GM21717 (cell line): ENCODE data around the gene ATXN7.

Experiments
- ATAC-seq: cut with Tn5 transposase; IDR thresholded peaks from one replicate; pipeline ENCODE4 v1.9.1; 2021; ENCODE audit warnings: mild to moderate bottlenecking, moderate library complexity; ENCODE audit not compliant: unreplicated experiment

The ATXN7 gene, protein sequence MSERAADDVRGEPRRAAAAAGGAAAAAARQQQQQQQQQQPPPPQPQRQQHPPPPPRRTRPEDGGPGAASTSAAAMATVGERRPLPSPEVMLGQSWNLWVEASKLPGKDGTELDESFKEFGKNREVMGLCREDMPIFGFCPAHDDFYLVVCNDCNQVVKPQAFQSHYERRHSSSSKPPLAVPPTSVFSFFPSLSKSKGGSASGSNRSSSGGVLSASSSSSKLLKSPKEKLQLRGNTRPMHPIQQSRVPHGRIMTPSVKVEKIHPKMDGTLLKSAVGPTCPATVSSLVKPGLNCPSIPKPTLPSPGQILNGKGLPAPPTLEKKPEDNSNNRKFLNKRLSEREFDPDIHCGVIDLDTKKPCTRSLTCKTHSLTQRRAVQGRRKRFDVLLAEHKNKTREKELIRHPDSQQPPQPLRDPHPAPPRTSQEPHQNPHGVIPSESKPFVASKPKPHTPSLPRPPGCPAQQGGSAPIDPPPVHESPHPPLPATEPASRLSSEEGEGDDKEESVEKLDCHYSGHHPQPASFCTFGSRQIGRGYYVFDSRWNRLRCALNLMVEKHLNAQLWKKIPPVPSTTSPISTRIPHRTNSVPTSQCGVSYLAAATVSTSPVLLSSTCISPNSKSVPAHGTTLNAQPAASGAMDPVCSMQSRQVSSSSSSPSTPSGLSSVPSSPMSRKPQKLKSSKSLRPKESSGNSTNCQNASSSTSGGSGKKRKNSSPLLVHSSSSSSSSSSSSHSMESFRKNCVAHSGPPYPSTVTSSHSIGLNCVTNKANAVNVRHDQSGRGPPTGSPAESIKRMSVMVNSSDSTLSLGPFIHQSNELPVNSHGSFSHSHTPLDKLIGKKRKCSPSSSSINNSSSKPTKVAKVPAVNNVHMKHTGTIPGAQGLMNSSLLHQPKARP

DNA sequence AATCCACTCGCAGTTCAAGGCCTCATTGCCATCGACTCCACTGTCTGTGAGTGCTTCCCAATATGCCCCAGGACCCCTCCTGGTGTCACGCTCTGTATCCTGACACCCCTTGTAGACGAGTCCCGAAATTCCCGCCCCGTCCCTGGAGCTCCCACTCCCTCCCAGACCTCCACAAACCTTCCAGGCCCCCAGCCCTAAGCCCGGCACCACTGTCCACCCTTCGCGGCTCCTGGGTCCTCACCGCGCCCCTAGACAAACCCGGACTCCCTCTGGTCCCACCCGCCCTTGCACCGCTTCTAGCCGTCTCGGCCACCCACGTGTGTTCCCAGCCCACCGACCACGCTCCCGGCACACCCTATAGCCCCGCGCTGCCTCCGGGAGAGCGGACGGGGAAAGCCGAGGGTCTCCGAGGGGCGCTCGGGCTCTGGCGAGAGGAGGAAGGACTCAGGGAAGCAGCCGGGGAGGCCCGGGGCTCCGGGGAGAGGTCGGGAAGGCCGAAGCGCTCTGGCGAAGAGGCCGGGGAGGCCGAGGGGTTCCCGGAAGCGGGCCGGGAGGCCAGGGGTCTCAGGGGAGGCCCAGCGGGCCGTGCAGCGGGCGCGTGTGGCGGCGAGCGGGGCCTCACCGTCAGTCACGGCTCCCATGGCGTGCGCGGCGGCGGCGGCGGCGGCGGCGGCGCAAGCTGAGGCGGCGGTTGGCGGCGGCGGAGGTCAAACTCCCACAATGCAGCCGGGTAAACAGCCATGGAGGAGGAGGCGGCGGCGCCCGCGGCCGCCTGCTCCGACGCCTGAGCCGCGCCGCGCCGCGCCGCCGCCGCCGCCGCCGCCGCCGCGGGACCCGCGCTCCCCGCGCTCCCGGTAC lies at the start of gene ATXN7, which contains the start of gene THOC7:
ATXN7 (plus strand) TSS at position 718 of the 858 bp plus-strand sequence. CDS start 48,732 bp downstream, outside the sequence.
THOC7 (minus strand) TSS at position 656 of the 858 bp plus-strand sequence; CDS start at position 641, 15 bp downstream.
- peak; percentile 70 for ATAC-seq

DNA sequence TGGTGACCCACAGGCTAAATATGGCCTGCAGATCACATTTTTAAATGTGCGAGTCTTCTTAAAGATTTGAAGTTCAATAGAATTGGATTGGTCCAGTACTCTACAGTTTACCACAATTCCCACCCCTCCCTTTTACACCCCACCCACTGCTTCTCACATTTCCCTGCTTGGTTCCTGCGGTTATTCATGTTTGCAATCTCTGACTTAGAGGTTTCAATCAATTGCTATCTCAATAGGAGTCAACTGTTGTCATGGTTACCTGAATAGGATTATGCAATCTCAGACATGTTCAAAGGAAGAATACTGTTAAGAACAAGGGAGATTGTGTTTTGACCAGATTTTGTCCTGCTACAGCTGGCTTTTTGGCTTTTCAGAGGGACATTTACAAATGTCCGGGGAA lies 49.4 kb upstream of the ATXN7 start:
- no peak for ATAC-seq

DNA sequence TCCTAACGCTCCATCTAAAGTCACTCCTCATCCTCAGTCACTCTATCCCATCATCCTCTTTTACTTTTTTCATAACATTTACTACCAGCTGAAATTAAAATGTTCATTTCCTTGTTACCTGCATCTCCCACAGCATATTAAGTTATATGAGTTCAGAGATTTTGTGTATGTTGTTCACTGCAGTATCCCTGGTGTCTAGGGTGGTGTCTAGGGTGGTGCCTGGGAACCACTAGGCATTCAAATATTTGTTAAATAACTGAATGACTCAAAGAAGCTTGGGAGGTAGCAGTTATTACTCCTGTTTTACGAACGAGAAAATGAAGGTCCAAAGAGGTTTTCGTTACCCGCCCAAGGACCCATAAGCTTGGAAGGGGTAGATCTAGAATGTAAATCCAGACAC lies 46.4 kb upstream of the ATXN7 start:
- no peak for ATAC-seq

DNA sequence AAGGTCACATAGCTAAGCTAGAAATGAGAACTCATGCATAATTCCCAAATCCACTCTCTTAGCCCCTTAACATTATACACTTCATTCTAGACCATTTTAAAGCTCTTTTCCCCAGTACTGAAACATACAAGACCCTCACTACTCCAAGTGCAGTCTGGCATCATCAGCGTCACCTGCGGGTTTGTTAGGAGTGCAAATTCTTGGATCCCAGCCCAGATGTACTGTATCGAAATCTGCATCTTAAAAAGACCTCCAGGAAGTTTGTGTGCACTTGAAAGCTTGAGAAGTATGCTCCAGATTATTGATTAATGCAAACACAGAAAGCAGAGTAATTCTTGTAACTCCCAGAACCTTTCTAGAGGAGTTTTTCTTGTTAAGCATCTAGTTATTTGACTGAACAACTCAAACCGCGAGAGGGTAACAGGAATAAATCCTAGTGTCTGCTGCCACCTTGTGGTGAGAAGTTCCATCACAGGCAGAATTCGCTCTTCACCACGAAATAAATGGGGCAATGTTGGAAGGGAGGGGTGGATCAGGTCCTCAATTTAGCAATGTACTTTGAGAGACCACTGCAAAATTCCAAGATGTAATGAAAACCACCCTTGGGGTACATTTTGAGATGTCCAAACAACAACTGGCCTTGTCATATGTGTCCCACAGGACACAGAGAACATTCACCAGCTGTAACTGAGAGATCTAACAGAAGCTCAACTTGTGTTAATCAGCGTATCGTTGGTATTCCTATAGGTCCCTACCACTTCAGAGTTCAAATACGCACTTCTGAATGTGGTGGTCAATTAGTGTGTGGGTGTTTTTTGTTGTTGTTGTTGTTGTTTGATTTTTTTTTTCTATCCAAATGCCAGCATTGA lies 45.2 kb upstream of the ATXN7 start:
- ATAC-seq = no peak

DNA sequence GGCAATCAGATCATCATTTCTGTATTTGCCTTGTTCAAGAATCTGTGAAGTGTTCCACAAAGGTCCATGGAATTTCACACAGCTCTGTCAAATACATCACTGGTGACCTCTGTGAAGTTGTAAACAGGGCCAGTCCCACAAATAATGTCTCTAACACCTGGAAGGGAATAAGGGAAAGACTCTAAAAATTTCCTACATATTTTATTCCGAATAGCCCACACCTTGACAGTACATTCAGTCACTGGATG lies 44.6 kb upstream of the ATXN7 start, which contains the start of gene C3orf49:
C3orf49 (plus strand) TSS at position 149 of the 248 bp plus-strand sequence. CDS start 173 bp downstream, outside the sequence.
- no peak for ATAC-seq

DNA sequence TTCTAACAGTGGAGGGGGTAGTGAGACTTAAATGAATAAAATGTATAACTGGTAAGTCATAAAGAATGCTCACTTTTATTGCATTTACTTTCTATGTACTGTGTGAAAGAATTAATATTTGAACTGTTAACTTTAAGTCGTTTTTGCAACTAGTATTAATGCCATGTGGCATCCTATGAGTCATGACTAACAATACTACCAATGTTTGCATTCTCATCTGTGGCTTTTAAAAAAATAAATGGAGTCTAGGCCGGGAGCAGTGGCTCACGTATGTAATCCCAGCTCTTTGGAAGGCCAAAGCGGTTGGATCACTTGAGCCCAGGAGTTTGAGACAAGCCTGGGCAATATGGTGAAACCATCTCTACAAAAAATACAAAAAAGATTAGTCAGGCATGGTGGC lies 39.4 kb upstream of the ATXN7 start:
- no peak for ATAC-seq

DNA sequence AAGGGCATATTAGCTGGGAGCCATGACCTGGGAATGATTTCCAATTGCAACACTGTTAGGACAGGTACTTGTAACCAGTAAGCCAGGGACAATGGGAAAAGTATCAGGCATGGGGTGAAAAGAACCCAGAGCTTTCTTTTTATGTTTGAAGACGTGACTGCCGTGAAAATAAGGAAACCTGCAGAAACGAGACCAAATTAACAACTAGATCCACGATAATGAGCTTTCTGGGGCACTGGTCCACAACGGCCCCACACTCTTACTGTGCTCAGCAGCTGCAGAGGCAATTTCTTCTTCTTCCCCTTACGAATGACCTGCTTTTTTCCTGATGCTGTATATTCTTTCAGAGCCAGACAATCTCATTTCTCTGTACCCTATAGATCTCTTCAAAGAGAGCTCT lies 33.1 kb upstream of the ATXN7 start:
- no peak for ATAC-seq

DNA sequence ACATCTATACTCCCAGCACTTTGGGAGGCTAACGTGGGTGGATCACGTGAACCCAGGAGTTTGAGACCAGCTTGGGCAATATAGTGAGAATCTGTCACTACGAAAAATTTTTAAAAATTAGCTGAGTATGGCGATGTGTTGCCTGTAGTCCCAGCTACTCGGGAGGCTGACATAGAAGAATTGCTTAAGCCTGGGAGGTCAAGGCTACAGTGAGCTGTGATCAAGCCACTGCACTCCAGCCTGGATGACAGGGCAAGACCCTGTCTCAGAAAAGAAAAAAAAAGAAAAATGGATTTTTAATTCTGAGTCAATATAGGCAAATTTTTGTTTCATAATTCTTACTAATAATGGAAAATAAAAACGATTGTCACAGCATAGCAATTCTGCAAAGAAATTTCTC lies 31.3 kb upstream of the ATXN7 start:
- no peak for ATAC-seq

DNA sequence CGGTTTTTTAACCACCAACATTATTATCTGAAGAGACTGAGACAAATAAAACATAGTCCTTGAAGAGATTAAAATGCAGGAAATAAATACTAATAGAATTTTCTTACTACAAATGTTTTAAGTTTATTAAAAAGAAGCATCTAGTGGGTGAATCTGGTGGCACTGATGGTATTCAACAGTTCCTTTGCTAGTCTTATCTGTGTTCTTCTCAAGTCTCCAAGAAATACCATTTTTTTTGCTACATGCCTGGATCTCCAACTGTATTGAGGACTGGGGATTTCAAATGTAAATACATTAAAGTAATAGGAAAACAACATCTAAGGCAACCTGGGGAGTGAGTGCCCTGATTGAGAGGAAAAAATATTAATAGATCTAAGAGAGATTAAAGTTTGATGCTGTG lies 22.0 kb upstream of the ATXN7 start:
- no peak for ATAC-seq

DNA sequence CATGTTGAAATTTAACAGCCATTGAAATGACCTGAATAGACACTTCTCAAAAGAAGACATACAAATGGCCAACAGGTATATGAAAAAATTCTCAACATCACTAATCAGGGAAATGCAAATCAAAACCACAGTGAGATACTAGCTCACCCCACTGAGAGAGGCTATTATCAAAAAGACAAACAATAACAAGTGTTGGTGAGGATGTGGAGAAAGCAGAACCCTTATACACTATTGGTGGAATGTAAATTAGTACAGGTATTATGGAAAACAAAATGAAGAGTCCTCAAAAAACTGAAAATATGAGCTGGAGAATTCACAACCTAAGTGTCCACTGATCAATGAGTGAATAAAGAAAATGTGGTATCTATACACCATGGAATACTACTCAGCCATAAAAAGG lies 21.5 kb upstream of the ATXN7 start:
- ATAC-seq = no peak

DNA sequence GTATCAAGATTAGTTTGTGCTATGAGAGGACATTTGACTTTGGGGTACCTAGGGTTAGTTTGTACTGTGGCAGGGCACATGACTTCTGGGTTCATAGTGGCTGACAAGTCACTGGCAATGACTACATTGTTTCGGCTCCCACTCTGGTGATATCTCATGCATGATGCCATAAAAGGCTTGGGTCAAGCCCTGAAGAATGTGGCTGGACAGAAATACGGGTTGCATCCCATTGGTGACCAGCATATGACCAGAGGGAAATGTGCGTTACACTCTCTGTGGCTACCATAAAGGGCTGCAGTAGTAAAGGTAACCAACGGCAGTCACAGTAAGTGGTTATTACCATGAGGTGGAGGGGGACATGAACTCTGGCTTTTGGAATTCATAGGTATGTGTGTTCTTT lies 18.5 kb upstream of the ATXN7 start:
- ATAC-seq = no peak

DNA sequence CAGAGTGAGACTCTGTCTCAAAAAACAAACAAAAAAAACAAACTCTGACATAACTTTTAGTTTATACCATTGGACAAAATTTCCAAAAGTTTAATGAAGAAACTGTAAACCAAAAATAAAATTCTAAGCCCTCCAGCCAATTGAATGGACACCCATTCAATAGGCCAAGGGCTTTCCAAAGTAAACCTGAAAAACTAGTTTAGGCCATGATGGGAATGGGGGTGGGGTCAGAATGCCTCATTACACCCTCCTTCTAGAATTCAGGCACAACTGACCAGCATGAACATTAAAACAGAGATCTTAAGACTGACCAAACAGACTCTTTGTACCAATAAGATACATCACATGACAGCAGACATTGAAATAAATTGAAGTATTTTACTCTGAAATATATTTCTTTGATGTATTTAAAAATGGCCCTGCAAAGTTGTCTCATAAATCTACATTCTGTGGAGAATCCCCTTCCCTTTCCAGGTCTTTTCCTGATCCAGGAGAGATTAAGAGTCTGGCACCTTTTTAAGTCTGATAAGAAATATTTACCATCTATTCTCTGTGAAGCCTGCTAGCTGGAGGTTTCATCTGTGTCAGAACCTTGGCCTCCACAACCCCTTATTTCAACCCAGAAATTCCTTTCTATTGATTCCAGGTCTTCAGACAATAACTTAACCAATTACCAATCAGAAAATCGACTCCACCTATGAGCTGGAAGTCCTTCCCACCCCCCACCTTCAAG lies 15.8 kb upstream of the ATXN7 start:
- ATAC-seq = no peak

DNA sequence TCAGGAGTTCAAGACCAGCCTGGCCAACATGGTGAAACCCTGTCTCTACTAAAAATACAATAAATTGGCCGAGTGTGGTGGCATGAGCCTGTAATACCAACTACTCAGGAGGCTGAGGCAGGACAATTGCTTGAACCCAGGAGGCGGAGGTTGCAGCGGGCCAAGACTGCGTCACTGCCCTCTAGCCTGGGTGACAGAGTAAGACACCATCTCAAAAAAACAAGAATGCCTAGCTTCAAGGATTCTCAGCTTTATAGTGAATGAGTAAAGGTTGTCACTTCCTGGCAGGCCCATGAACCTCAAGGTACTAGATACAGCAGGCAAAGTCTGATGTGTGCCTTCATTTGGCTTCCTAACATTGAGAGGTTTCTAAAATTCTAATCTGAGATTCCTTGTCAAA lies 14.5 kb upstream of the ATXN7 start:
- no peak for ATAC-seq

DNA sequence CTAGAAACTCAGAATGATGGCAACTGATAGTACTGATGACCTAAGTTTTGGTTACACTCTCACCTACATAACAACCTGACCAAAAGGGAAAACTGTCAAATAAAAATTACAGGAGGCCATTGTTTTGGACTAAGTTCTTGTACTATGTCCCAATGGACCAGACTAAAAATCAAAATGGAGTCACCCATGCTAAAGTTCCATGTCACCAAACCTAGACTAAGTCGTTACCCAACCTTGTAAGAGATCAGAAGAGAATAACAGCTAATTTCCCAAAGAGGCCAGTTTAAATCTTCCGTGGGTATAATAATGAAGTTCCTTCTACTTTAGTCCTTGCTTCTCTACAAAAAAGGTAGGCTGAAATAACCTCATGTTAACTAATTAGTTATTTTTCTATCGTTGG lies 12.4 kb upstream of the ATXN7 start:
- ATAC-seq = no peak

DNA sequence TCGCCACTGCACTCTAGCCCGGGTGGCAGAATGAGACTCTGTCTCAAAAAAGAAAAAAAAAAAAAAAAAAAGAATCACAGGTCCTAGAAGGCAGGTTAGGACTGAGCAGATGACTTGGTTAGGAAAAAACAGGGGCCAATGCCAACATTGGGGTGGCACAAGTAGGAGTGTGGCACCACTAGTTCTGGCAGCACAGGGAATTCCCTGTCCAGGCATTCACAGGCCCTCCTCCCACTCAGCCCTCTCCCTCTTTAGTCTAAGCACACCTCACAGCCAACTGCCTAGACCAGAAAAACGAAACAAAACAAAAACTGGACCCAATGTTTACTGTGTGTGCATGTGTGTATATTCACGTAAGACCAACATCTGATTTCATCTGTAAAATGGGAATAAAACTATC lies 10.6 kb upstream of the ATXN7 start:
- no peak for ATAC-seq

DNA sequence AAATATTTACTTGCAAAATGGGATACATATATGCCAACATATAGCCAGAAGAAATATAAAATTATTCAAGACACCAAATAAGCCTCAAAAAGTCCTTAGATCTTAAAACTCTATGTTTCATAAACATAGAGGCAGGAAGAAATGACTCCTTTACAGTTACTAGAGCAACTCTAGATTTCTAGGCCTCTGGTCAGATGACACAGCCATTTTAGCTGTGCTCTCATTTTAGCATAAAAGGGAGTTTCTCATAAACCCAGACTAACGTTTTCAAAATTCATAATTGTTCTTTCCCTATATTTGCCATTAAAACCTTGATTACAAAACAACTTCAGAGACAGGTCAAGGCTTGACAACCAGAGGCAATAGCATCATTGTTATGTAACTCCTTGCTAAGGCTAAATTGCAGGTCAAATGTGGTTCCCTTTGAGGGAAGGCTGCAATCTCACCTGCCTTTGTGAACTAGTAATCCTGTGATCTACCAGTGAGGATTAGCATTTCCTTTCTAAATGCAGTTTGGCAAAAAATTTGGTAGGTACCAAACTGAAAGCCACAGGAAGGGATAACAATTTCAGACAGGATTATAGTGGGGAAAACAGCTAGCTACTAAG lies 8.2 kb upstream of the ATXN7 start:
- ATAC-seq = no peak

DNA sequence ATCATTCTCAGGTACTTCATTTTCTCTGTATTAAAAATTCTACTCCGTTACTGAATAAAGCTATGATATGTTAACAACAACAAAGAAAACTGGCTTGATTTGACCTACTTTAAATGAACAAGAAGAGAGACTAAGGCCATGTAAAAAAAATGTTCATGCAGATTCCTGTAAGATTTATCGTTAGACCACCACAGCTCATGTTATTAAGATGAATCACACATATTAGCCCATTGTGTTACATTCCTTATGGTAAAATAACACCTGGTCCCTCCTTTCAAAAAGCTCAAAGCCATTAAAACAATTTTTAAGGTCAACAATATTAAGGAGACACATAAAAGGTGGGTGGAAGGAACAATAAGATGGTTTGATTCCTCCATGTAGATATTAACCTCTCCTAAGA lies 6.4 kb upstream of the ATXN7 start:
- ATAC-seq = no peak

DNA sequence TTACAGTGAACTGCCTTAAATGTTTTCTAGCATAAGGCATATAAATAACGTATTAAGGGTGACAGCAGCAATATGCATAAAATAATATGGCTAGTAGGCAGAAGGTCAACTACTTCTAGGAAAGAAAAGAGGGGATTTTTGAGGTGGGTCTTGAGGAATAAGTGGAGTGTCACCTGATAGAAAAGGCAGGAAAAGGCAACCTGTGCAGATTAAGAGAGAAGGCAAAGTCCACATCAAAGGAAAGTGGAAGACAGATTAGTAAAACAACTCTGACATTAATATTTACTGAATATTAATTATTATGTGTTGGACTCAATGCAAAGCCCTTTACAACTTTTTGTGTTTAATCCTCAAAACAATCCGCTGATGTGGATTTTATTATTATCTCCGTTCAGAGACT lies 2.9 kb upstream of the ATXN7 start:
- no peak for ATAC-seq

DNA sequence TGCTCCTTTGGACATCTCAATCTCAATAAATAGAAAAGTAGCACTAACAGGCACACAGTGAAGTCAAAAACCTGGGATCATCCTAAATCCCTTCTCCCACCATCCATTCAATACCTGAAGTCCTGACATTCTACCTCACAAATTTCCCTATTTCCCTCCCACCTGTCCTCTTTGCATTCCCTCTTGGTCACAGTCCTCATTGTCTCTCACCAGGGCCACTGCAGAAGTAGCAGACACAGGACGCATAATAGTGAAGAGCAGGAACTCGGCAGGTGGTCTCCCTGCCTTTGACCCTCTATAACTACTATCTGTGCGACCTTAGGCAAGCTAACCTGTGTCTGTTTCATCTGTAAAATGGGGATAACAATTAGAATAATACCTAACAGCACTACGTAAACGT lies 2.4 kb upstream of the ATXN7 start:
- ATAC-seq = no peak
